GM12878 (cell line): Measurements from ENCODE around the gene NXPE1.
"Not testable (repeated sequence)": the region's sequence is repeated elsewhere in the genome, so short reads cannot be mapped to it uniquely, and the experiment has no call there.

Source experiments
- CREM ChIP-seq: IDR thresholded peaks from 2 replicates; pipeline ENCODE4 v1.6.1; 2014; ENCODE audit warnings: antibody characterized with exemption, low read depth
- EZH2 ChIP-seq: IDR thresholded peaks from 2 replicates; pipeline ENCODE4 v1.6.1; 2012; ENCODE audit warnings: low read depth, mild to moderate bottlenecking, control low read depth, inconsistent platforms, low read length, borderline replicate concordance; ENCODE audit not compliant: control insufficient read depth
- RFX5 ChIP-seq: IDR thresholded peaks from 2 replicates; pipeline ENCODE4 v1.6.1; 2011; ENCODE audit warnings: low read depth, low read length, improper control_type of control experiment
- SPI1 ChIP-seq: IDR thresholded peaks from 2 replicates; pipeline ENCODE4 v1.6.1; 2011; ENCODE audit warnings: low read depth, mild to moderate bottlenecking, low read length, moderate library complexity, borderline replicate concordance; ENCODE audit not compliant: insufficient read depth
- TF ChIP-seq, protein P1 (sequence below), 3 experiments: IDR thresholded peaks in 2 of 3; conservative IDR thresholded peaks in 1 of 3; 2 replicates each; pipeline ENCODE4 v1.5.1; 2011; ENCODE audit warnings: low read depth in 3 of 3, low read length in 3 of 3, mild to moderate bottlenecking in 3 of 3, control low read depth in 2 of 3, moderate library complexity in 2 of 3, inconsistent platforms in 1 of 3, mixed read lengths in 1 of 3; ENCODE audit not compliant: control insufficient read depth in 2 of 3, insufficient read depth in 1 of 3; ENCODE audit errors: extremely low read depth in 1 of 3

DNA sequence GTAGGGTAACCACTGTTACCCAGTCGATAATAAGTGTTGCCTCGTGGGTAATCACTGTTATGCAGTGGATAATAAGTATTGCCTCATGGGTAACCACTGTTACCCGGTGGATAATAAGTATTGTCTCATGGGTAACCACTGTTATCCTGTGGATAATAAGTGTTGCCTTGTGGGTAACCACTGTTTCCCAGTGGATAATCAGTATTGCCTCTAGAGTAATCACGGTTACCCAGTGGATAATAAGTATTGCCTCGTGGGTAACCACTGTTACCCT, 47.1 kb upstream of the NXPE1 start:
- TF ChIP-seq SPI1, CREM, RFX5, EZH2: not testable (repeated sequence)
- TF ChIP-seq, protein P1, sequence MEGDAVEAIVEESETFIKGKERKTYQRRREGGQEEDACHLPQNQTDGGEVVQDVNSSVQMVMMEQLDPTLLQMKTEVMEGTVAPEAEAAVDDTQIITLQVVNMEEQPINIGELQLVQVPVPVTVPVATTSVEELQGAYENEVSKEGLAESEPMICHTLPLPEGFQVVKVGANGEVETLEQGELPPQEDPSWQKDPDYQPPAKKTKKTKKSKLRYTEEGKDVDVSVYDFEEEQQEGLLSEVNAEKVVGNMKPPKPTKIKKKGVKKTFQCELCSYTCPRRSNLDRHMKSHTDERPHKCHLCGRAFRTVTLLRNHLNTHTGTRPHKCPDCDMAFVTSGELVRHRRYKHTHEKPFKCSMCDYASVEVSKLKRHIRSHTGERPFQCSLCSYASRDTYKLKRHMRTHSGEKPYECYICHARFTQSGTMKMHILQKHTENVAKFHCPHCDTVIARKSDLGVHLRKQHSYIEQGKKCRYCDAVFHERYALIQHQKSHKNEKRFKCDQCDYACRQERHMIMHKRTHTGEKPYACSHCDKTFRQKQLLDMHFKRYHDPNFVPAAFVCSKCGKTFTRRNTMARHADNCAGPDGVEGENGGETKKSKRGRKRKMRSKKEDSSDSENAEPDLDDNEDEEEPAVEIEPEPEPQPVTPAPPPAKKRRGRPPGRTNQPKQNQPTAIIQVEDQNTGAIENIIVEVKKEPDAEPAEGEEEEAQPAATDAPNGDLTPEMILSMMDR (IDR thresholded peaks at IDR 0.05 in 2 of 3, conservative IDR thresholded peaks at IDR 0.05 in 1 of 3; ENCODE audit: control insufficient read depth in 2 of 3, extremely low read depth in 1 of 3, insufficient read depth in 1 of 3, low read depth in 3 of 3, low read length in 3 of 3): not testable (repeated sequence)
